Measurements from ENCODE around the gene ZCCHC7. TPM values are rescaled to one million over a fixed set of nuclear protein-coding genes. Genes with fewer than 3 reads are reported as not detected.
A peak's percentile ranks its signal among the peaks of the same experiment; 100 is the strongest.

Gene ZCCHC7
- total and polyA plus RNA-seq, 10 of the 15 experiments (the other 5 are each of a cell fraction or from before 2014, with no cell fraction given) = 42.9 to 178 (median 53.3) TPM

DNA sequence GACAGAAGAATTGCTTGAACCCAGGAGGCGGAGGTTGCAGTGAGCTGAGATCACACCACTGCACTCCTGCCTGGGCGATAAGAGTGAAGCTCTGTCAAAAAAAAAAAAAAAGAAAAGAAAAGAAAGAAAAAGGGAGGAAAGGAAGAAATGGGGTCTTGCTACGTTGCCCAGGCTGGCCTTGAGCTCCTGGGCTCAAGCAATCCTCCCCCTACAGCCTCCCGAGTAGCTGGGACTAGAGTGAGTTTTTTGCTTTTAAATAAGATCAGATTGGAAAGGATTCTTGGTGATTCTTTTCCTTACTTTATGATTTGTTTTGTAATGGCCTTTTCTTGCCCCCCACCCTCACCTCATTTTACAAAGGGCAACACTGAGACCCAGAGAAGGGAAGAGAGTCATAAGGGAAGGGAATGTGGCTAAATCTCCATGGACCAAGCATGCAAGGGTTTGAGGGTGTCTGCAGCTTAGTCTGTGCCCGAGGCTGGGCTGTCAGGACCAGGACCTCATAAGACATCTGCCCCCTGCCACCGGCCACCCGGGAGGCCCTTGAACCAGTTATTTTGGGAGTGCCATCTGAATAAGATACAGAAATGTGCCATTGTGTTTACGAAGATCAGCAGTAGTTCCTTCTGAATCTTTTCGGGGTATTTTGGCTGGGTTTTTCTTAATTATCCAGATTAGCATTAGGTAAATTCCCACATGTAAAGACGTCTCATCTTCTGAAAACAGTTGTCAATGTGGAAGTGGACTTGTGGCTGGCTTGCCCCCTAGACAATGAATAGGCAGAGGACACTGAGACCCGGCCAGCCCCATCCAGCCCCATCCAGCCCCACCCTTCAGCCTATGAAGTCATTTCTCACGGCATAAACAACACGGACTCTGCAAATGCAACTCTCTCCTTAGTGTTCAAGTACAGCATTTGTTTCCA lies 257.6 kb downstream of the ZCCHC7 start (continued):
- TF ChIP-seq ZSCAN29 (IDR thresholded peaks at IDR 0.05) (peak; percentile 77; the same call in 1 of the 2 replicates), BCL11A (IDR thresholded peaks at IDR 0.05; ENCODE audit: low read depth, low read length) (peak; percentile 23; the same call in 1 of the 2 replicates), RUNX3 (IDR thresholded peaks at IDR 0.05; ENCODE audit: low read length) (no peak), SMAD5 (IDR thresholded peaks at IDR 0.05; ENCODE audit: low read depth) (no peak), TARDBP (IDR thresholded peaks at IDR 0.05; ENCODE audit: borderline replicate concordance) (no peak), KAT2A (conservative IDR thresholded peaks at IDR 0.05; ENCODE audit: control insufficient read depth, low read depth, low read length) (no peak), TCF12 (IDR thresholded peaks at IDR 0.05; ENCODE audit: low read depth, low read length) (no peak), ZNF592 (IDR thresholded peaks at IDR 0.05) (peak; percentile 45; the same call in 1 of the 2 replicates), SRF (IDR thresholded peaks at IDR 0.05; ENCODE audit: low read depth in 2 of 2, low read length in 2 of 2) (no peak), SIN3A (IDR thresholded peaks at IDR 0.05; ENCODE audit: low read depth, low read length) (peak; percentile 19; the same call in 1 of the 2 replicates), CHD4 (IDR thresholded peaks at IDR 0.05) (0 out of 2 replicates have a peak, but pooled peaks have one; percentile 14), FOS (IDR thresholded peaks at IDR 0.05; ENCODE audit: borderline replicate concordance, extremely low read depth, insufficient read length) (no peak), RELB (IDR thresholded peaks at IDR 0.05; ENCODE audit: low read depth) (peak; percentile 79), USF2 (IDR thresholded peaks at IDR 0.05; ENCODE audit: borderline replicate concordance, low read depth, low read length) (no peak), CBX5 (IDR thresholded peaks at IDR 0.05; ENCODE audit: low read depth) (no peak), SMAD1 (IDR thresholded peaks at IDR 0.05; ENCODE audit: low read depth, partially characterized antibody) (peak; percentile 41), NFIC (IDR thresholded peaks at IDR 0.05; ENCODE audit: low read depth, low read length) (no peak), JUNB (IDR thresholded peaks at IDR 0.05) (peak; percentile 46; the same call in 1 of the 2 replicates)
- TF ChIP-seq, protein P1, sequence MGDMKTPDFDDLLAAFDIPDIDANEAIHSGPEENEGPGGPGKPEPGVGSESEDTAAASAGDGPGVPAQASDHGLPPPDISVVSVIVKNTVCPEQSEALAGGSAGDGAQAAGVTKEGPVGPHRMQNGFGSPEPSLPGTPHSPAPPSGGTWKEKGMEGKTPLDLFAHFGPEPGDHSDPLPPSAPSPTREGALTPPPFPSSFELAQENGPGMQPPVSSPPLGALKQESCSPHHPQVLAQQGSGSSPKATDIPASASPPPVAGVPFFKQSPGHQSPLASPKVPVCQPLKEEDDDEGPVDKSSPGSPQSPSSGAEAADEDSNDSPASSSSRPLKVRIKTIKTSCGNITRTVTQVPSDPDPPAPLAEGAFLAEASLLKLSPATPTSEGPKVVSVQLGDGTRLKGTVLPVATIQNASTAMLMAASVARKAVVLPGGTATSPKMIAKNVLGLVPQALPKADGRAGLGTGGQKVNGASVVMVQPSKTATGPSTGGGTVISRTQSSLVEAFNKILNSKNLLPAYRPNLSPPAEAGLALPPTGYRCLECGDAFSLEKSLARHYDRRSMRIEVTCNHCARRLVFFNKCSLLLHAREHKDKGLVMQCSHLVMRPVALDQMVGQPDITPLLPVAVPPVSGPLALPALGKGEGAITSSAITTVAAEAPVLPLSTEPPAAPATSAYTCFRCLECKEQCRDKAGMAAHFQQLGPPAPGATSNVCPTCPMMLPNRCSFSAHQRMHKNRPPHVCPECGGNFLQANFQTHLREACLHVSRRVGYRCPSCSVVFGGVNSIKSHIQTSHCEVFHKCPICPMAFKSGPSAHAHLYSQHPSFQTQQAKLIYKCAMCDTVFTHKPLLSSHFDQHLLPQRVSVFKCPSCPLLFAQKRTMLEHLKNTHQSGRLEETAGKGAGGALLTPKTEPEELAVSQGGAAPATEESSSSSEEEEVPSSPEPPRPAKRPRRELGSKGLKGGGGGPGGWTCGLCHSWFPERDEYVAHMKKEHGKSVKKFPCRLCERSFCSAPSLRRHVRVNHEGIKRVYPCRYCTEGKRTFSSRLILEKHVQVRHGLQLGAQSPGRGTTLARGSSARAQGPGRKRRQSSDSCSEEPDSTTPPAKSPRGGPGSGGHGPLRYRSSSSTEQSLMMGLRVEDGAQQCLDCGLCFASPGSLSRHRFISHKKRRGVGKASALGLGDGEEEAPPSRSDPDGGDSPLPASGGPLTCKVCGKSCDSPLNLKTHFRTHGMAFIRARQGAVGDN (IDR thresholded peaks at IDR 0.05) = no peak; the same call in none of the 2 replicates

Data from GM12878 (cell line).